ENCODE measurements around the gene LILRA5.
"Not testable (repeated sequence)": the region's sequence is repeated elsewhere in the genome, so short reads cannot be mapped to it uniquely, and the experiment has no call there.

Gene LILRA5

DNA sequence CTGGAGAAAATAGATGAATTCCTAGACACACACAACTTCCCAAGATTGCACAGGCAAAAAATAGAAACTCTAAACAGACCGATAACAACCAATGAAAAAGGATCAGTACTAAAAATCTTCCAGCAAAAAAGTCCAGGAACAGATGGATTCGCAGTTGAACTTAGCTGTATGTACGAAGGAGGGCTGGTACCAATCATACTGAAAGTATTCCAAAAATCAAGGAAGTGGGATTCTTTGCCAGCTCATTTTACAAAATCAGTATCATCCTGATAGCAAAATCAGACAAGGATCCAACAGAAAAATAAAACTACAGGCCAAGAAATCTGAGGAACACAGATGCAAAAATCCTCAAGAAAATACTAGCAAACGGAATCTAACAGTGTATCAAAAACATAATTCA lies 25.5 kb downstream of the LILRA5 start:
- H2BK120ac ChIP-seq (ENCODE audit: insufficient read depth, low read length, poor library complexity): no peak overlapping the region
- H3K36me3 ChIP-seq (ENCODE audit: control insufficient read depth in 1 of 2, insufficient read depth in 2 of 2, low read length in 2 of 2): no peaks in the 10 kb centered on the region
- no peak overlapping the region for H3K4ac ChIP-seq (ENCODE audit: low read depth, low read length)
- no peak overlapping the region for H3K4me3 ChIP-seq (ENCODE audit: low read depth, low read length)
- H2AK5ac ChIP-seq (ENCODE audit: low read length): no peak overlapping the region
- no peak overlapping the region for H4K91ac ChIP-seq (ENCODE audit: low read depth, low read length)
- no peak overlapping the region for H2BK12ac ChIP-seq (ENCODE audit: low read length)
- no peak overlapping the region for H3K14ac ChIP-seq (ENCODE audit: low read length)
- H3K4me1 ChIP-seq (ENCODE audit: control insufficient read depth in 1 of 2, insufficient read depth in 2 of 2, low read length in 2 of 2): no peaks in the 10 kb centered on the region
- no peaks in the 10 kb centered on the region for H3K79me2 ChIP-seq (ENCODE audit: control insufficient read depth, insufficient read depth, low read length, poor library complexity)
- H3K27ac ChIP-seq (ENCODE audit: low read depth, low read length): no peak overlapping the region
- no CpG with 5 or more reads among the region's 4 CpGs for WGBS (ENCODE audit: extremely low coverage, insufficient coverage, insufficient read length)
- H3K9ac ChIP-seq (ENCODE audit: low read length): no peak overlapping the region
- no peaks in the 10 kb centered on the region for H3K9me3 ChIP-seq (ENCODE audit: insufficient read depth, low read depth, low read length)
- no peaks in the 10 kb centered on the region for H3K79me1 ChIP-seq (ENCODE audit: low read length)
- H4K8ac ChIP-seq (ENCODE audit: low read depth, low read length): no peak overlapping the region
- H3K4me2 ChIP-seq (ENCODE audit: low read length): no peak overlapping the region
- H3K23ac ChIP-seq (ENCODE audit: low read length): no peak overlapping the region
- H2BK5ac ChIP-seq (ENCODE audit: low read depth, low read length, poor library complexity): no peak overlapping the region
- no peak overlapping the region for H4K12ac ChIP-seq (ENCODE audit: low read depth, low read length)
- no peak overlapping the region for H2AFZ ChIP-seq (ENCODE audit: insufficient read depth, low read length, poor library complexity)
- no peak overlapping the region for H3K18ac ChIP-seq (ENCODE audit: low read length)
- no peak for DNase-seq
- no peaks in the 10 kb centered on the region for H3K27me3 ChIP-seq (ENCODE audit: insufficient read depth, low read length)

DNA sequence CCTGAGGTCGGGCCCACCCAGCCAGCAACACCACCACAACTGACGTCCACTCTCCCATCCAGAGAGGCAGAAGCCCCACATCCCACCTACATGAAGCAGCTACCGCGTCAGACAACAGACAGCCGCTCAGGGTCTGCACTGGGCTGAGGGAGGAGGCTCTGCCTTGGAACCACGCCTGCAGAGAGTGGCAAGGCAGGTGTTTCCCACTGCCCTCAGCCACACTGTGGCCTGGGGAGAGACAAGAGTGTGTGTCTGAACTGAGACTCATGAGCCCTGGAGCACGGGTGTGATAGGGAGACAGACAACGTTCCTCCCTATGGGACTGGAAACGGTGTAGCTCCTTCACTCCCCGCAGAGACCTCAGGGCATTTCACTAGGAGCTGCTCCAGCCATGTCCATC lies 26.7 kb downstream of the LILRA5 start:
- H3K4me1 ChIP-seq (ENCODE audit: control insufficient read depth in 1 of 2, insufficient read depth in 2 of 2, low read length in 2 of 2); DNase-seq; H3K9ac ChIP-seq (ENCODE audit: low read length); H4K12ac ChIP-seq (ENCODE audit: low read depth, low read length); H2BK5ac ChIP-seq (ENCODE audit: low read depth, low read length, poor library complexity); H3K27ac ChIP-seq (ENCODE audit: low read depth, low read length); H2AK5ac ChIP-seq (ENCODE audit: low read length); H3K23ac ChIP-seq (ENCODE audit: low read length); H3K27me3 ChIP-seq (ENCODE audit: insufficient read depth, low read length); H3K36me3 ChIP-seq (ENCODE audit: control insufficient read depth in 1 of 2, insufficient read depth in 2 of 2, low read length in 2 of 2); H3K4me2 ChIP-seq (ENCODE audit: low read length); H3K79me1 ChIP-seq (ENCODE audit: low read length); H4K8ac ChIP-seq (ENCODE audit: low read depth, low read length); H2BK120ac ChIP-seq (ENCODE audit: insufficient read depth, low read length, poor library complexity); H4K91ac ChIP-seq (ENCODE audit: low read depth, low read length); H3K4ac ChIP-seq (ENCODE audit: low read depth, low read length); H3K14ac ChIP-seq (ENCODE audit: low read length); H2AFZ ChIP-seq (ENCODE audit: insufficient read depth, low read length, poor library complexity); H3K79me2 ChIP-seq (ENCODE audit: control insufficient read depth, insufficient read depth, low read length, poor library complexity); H3K4me3 ChIP-seq (ENCODE audit: low read depth, low read length); H3K18ac ChIP-seq (ENCODE audit: low read length); H3K9me3 ChIP-seq (ENCODE audit: insufficient read depth, low read depth, low read length); H2BK12ac ChIP-seq (ENCODE audit: low read length): not testable (repeated sequence)
- WGBS (ENCODE audit: extremely low coverage, insufficient coverage, insufficient read length): no CpG with 5 or more reads among the region's 10 CpGs

- H3K18ac ChIP-seq (ENCODE audit: low read length); H2BK5ac ChIP-seq (ENCODE audit: low read depth, low read length, poor library complexity); H3K4me3 ChIP-seq (ENCODE audit: low read depth, low read length); H3K79me1 ChIP-seq (ENCODE audit: low read length); H3K36me3 ChIP-seq (ENCODE audit: control insufficient read depth in 1 of 2, insufficient read depth in 2 of 2, low read length in 2 of 2); H3K4me1 ChIP-seq (ENCODE audit: control insufficient read depth in 1 of 2, insufficient read depth in 2 of 2, low read length in 2 of 2); H2AK5ac ChIP-seq (ENCODE audit: low read length); H4K12ac ChIP-seq (ENCODE audit: low read depth, low read length); H3K9me3 ChIP-seq (ENCODE audit: insufficient read depth, low read depth, low read length); H2AFZ ChIP-seq (ENCODE audit: insufficient read depth, low read length, poor library complexity); H3K27ac ChIP-seq (ENCODE audit: low read depth, low read length); H3K4me2 ChIP-seq (ENCODE audit: low read length); H3K9ac ChIP-seq (ENCODE audit: low read length); H3K14ac ChIP-seq (ENCODE audit: low read length); H3K4ac ChIP-seq (ENCODE audit: low read depth, low read length); H3K79me2 ChIP-seq (ENCODE audit: control insufficient read depth, insufficient read depth, low read length, poor library complexity); H2BK120ac ChIP-seq (ENCODE audit: insufficient read depth, low read length, poor library complexity); H2BK12ac ChIP-seq (ENCODE audit: low read length); H4K91ac ChIP-seq (ENCODE audit: low read depth, low read length); H3K27me3 ChIP-seq (ENCODE audit: insufficient read depth, low read length); H3K23ac ChIP-seq (ENCODE audit: low read length); H4K8ac ChIP-seq (ENCODE audit: low read depth, low read length); DNase-seq: not testable (repeated sequence)
- no CpG with 5 or more reads among the region's 12 CpGs for WGBS (ENCODE audit: extremely low coverage, insufficient coverage, insufficient read length)
Observed at GRCh38 chr19:54285427-54286056, 27.4 kb downstream of the LILRA5 start.

DNA sequence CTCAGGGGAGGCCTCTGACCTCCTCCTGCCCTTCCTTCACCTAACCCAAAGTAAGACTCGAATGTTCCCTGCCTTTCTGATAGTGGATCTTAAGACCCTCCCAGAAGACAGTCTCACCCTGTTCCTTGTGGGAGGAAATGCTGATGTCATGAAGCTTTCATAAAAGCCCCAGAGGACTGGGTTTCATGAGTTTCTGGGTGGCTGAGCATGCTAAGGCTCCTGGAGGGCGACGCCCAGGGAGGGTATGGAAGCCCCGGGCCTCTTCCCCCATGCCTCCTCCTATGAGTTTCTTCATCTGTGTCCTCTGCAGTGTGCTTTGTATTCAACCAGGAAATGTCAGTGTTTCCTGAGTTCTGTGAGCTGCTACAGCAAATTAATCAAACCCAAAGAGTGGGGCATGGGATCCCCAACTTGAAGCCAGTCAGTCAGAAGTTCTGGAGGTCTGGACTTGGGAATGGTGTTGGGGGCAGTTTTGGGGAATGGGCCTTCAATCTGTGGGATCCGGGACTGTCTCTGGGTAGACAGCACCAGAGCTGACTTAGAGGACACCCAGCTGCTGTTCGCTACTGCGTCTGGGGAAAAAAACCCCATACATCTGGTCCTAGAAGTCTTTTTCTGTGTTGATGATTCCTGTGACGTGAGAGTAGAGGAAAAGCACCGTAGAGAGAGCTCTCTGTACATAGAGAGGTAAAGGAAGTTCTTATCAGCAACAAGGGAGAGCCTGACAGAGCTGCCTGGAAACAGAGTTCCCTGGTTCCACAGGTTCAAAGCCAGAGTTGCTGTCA lies 30.1 kb downstream of the LILRA5 start:
- Histone ChIP-seq H3K14ac (ENCODE audit: low read length) (no peak overlapping the region), H3K9ac (ENCODE audit: low read length) (no peak overlapping the region)
- WGBS (ENCODE audit: extremely low coverage, insufficient coverage, insufficient read length): no CpG with 5 or more reads among the region's 9 CpGs

More for the DNA sequence above, 30.1 kb downstream of the LILRA5 start:
- H3K4me1 ChIP-seq (ENCODE audit: control insufficient read depth in 1 of 2, insufficient read depth in 2 of 2, low read length in 2 of 2): no peaks in the 10 kb centered on the region
- no peak overlapping the region for H3K27ac ChIP-seq (ENCODE audit: low read depth, low read length)
- H2BK120ac ChIP-seq (ENCODE audit: insufficient read depth, low read length, poor library complexity): no peak overlapping the region
- no peak overlapping the region for H3K4me2 ChIP-seq (ENCODE audit: low read length)
- H3K9me3 ChIP-seq (ENCODE audit: insufficient read depth, low read depth, low read length): no peaks in the 10 kb centered on the region
- no peak overlapping the region for H2BK12ac ChIP-seq (ENCODE audit: low read length)
- no peak overlapping the region for H3K4me3 ChIP-seq (ENCODE audit: low read depth, low read length)
- no peaks in the 10 kb centered on the region for H3K27me3 ChIP-seq (ENCODE audit: insufficient read depth, low read length)
- no peak overlapping the region for H2AK5ac ChIP-seq (ENCODE audit: low read length)
- no peak overlapping the region for H3K18ac ChIP-seq (ENCODE audit: low read length)
- no peak for DNase-seq
- H3K4ac ChIP-seq (ENCODE audit: low read depth, low read length): no peak overlapping the region
- no peaks in the 10 kb centered on the region for H3K36me3 ChIP-seq (ENCODE audit: control insufficient read depth in 1 of 2, insufficient read depth in 2 of 2, low read length in 2 of 2)
- H2BK5ac ChIP-seq (ENCODE audit: low read depth, low read length, poor library complexity): no peak overlapping the region
- no peak overlapping the region for H4K12ac ChIP-seq (ENCODE audit: low read depth, low read length)
- H3K79me1 ChIP-seq (ENCODE audit: low read length): no peaks in the 10 kb centered on the region
- no peak overlapping the region for H4K8ac ChIP-seq (ENCODE audit: low read depth, low read length)
- H3K79me2 ChIP-seq (ENCODE audit: control insufficient read depth, insufficient read depth, low read length, poor library complexity): no peaks in the 10 kb centered on the region
- H4K91ac ChIP-seq (ENCODE audit: low read depth, low read length): no peak overlapping the region
- no peak overlapping the region for H3K23ac ChIP-seq (ENCODE audit: low read length)
- H2AFZ ChIP-seq (ENCODE audit: insufficient read depth, low read length, poor library complexity): no peak overlapping the region
